AG10803 (cell line): ENCODE data around the gene RETNLB.

Experiments
- DNase-seq: peaks from one replicate; pipeline ENCODE4 v3.0.0; 2010; ENCODE audit warnings: low read depth
- H3K4me3 ChIP-seq: 2 replicates; pipeline ENCODE4 v1.5.1; 2011; ENCODE audit warnings: mild to moderate bottlenecking, low read length, control low read depth
- CTCF ChIP-seq: conservative IDR thresholded peaks from 2 replicates; pipeline ENCODE4 v1.5.1; 2011; ENCODE audit warnings: mild to moderate bottlenecking, low read length, control low read depth, inconsistent platforms

RETNLB gene

GRCh38 chr3:108757404-108757982 lies at the start of gene RETNLB:
Gene RETNLB, minus strand, starts transcription at chr3:108757410. Its CDS starts 225 bp downstream, at chr3:108757185.
- no peak for TF ChIP-seq CTCF
- H3K4me3 ChIP-seq: no peak within 1 kb of the TSS
- no peak for DNase-seq

- no peak for TF ChIP-seq CTCF
- H3K4me3 ChIP-seq: no peak overlapping the region
- DNase-seq: no peak
Observed at GRCh38 chr3:108806316-108806715, 49.1 kb upstream of the RETNLB start.

- no peak for DNase-seq
- no peak overlapping the region for H3K4me3 ChIP-seq
- TF ChIP-seq CTCF: no peak
Observed at GRCh38 chr3:108804966-108805365, 47.8 kb upstream of the RETNLB start.

GRCh38 chr3:108804437-108804836 lies 47.2 kb upstream of the RETNLB start:
- no peak for DNase-seq
- no peak overlapping the region for H3K4me3 ChIP-seq
- TF ChIP-seq CTCF: no peak

- H3K4me3 ChIP-seq: no peak overlapping the region
- DNase-seq: no peak
- no peak for TF ChIP-seq CTCF
Observed at GRCh38 chr3:108791473-108791872, 34.3 kb upstream of the RETNLB start.

- H3K4me3 ChIP-seq: no peak overlapping the region
- no peak for TF ChIP-seq CTCF
Observed at GRCh38 chr3:108780235-108780634, 23.0 kb upstream of the RETNLB start.

GRCh38 chr3:108779496-108779895 lies 22.3 kb upstream of the RETNLB start:
- no peak for TF ChIP-seq CTCF

More at GRCh38 chr3:108780235-108780634, 23.0 kb upstream of the RETNLB start:
- DNase-seq: no peak

More at GRCh38 chr3:108779496-108779895, 22.3 kb upstream of the RETNLB start:
- H3K4me3 ChIP-seq: no peak overlapping the region
- DNase-seq: no peak
